ENCODE results near the gene ADAM15.

- TF ChIP-seq CTCF (IDR thresholded peaks at IDR 0.05) (no peak), EZH2 (IDR thresholded peaks at IDR 0.05; ENCODE audit: borderline replicate concordance, insufficient read depth, low read depth, low read length, poor library complexity, severe bottlenecking) (no peak)
These were observed 38.1 kb upstream of the ADAM15 start for GRCh38 chr1:155012776-155013602.
